Prostate gland (tissue), 2 donors: Measurements from ENCODE around the gene SIVA1. TPM values are rescaled to one million over a fixed set of nuclear protein-coding genes. Genes with fewer than 3 reads are reported as not detected.

Experiments
- DNase-seq: peaks from one replicate; pipeline ENCODE4 v3.0.0-alpha.2; 2019; ENCODE audit warnings: low spot score
- H3K27ac ChIP-seq, 2 donors: fragments of 200-600 bp; sonication (generic); 2 replicates each; pipeline ENCODE4 v1.5.1; 2017 to 2019
- H3K27me3 ChIP-seq: fragments of 200-600 bp; sonication (generic); replicated peaks from 2 replicates; pipeline ENCODE4 v1.5.1; 2019; ENCODE audit not compliant: insufficient read depth
- H3K36me3 ChIP-seq, 2 donors: fragments of 200-600 bp; sonication (generic); 1 replicate in 1 of 2; 2 replicates in 1 of 2; pipeline versions ENCODE4 v1.5.1 to v1.8.1; 2017 to 2019
- H3K4me1 ChIP-seq: fragments of 200-600 bp; sonication (generic); replicated peaks from 2 replicates; pipeline ENCODE4 v1.5.1; 2019
- H3K4me3 ChIP-seq, 2 donors: fragments of 200-600 bp; sonication (generic); 2 replicates each; pipeline ENCODE4 v1.5.1; 2017 to 2019
- H3K9me3 ChIP-seq: fragments of 200-600 bp; sonication (generic); 2 replicates; pipeline ENCODE4 v1.5.1; 2017
- POLR2A ChIP-seq: fragments of 450-650 bp; IDR thresholded peaks from one replicate; pipeline ENCODE4 v1.6.1; 2016; ENCODE audit warnings: antibody characterized with exemption, mild to moderate bottlenecking
- POLR2AphosphoS5 ChIP-seq: sonication (generic); formaldehyde crosslinking; IDR thresholded peaks from one replicate; pipeline ENCODE4 v1.6.1; 2017; ENCODE audit warnings: antibody characterized with exemption
- WGBS: methylation state at CpG from one replicate; pipeline ENCODE4 v1.1.5; 2018; 5-methylcytosine and 5-hydroxymethylcytosine counted together
- intact Hi-C: fragments of 100-400 bp; cut with DNase I; formaldehyde crosslinking; loops from one replicate; pipeline ENCODE4 v1.14.2; 2022
- total RNA-seq, 2 donors: library from RNA; depleted of rRNA; stranded (reverse); fragments of >200 nt; gene quantifications; one replicate each; pipeline ENCODE4 v1.1.0, GENCODE V29; 2016
- TF ChIP-seq, protein P1 (sequence below), 4 experiments: fragments of 200-600 bp in 2 of 4; fragments of 450-650 bp in 2 of 4; sonication (generic) in 2 of 4; IDR thresholded peaks; 1 replicate in 3 of 4; 2 replicates in 1 of 4; pipeline ENCODE4 v1.5.1; 2016 to 2019; ENCODE audit warnings: antibody characterized with exemption in 4 of 4, mild to moderate bottlenecking in 2 of 4, moderate library complexity in 2 of 4

The SIVA1 gene
- total RNA-seq, 2 donors from 2014 or later = 249 to 514 TPM

DNA sequence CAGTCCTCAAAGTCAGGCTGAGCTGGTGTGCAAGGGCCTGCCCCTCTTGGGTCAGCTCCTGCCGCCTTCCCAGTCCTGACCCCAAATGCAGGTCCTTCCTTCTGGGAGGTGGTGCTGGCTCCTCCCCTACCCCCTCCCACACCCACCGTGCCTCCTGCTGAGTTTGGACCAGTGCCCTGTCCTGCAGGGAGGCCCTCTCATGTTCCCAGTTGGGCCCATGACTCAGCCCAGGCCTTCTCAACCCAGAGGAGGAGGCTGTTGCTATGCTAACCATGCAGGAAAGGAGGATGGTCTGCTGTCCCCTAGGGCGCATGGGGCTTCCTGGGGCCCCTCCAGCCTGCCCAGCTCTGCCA lies 52.4 kb downstream of the SIVA1 start:
- Histone ChIP-seq H3K4me1 (peaks cover 22% of the 10 kb centered on the region), H3K27ac (peak overlapping the region in 1 of 2 donors; percentile 53), H3K27me3 (no peaks in the 10 kb centered on the region), H3K36me3 (no peaks in the 10 kb centered on the region), H3K4me3 (no peak overlapping the region), H3K9me3 (no peaks in the 10 kb centered on the region)
- intact Hi-C loops = no loop called here
- 37% methylated on average over 3 of the region's 3 CpGs for WGBS
- peak; percentile 40 for TF ChIP-seq POLR2AphosphoS5
- TF ChIP-seq, protein P1, sequence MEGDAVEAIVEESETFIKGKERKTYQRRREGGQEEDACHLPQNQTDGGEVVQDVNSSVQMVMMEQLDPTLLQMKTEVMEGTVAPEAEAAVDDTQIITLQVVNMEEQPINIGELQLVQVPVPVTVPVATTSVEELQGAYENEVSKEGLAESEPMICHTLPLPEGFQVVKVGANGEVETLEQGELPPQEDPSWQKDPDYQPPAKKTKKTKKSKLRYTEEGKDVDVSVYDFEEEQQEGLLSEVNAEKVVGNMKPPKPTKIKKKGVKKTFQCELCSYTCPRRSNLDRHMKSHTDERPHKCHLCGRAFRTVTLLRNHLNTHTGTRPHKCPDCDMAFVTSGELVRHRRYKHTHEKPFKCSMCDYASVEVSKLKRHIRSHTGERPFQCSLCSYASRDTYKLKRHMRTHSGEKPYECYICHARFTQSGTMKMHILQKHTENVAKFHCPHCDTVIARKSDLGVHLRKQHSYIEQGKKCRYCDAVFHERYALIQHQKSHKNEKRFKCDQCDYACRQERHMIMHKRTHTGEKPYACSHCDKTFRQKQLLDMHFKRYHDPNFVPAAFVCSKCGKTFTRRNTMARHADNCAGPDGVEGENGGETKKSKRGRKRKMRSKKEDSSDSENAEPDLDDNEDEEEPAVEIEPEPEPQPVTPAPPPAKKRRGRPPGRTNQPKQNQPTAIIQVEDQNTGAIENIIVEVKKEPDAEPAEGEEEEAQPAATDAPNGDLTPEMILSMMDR (IDR thresholded peaks at IDR 0.05) = no peak
- DNase-seq = no peak

DNA sequence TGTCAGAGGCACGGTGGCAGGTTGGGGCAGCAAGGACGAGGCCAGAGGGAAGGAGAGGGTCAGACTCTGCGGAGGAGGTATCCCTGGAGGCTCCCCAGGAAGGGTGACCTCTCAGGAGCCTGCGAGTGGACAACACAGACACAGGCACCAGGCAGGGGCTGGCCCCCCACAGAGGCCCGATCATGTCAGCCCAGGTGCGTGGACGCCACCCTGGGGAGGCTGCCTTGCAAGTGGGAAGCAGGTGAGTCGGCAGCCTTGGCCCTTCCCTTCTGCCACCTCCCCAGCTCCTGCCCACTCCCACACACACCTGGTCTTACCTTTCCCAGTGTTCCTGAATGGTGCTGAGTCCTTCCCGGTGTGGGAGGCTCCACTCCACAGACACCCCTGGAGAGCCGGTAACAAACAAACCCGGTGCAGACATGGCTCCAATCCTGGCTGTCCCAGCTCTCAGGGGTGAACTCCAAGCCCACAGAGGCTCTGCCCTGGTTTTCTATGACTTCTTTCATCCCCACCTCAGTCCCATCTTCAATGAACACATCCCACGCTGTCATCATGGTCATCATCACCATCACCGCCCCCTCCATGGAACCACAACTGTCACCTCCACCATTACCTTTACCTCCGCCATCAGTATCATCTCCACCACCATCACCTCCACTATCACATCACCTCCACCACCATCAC lies 53.1 kb downstream of the SIVA1 start:
- no peak for DNase-seq
- no peaks in the 10 kb centered on the region for H3K9me3 ChIP-seq
- H3K36me3 ChIP-seq = no peaks in the 10 kb centered on the region
- intact Hi-C loops = no loop called here
- peak overlapping the region in 1 of 2 donors; percentile 53 for H3K27ac ChIP-seq
- peaks cover 22% of the 10 kb centered on the region for H3K4me1 ChIP-seq
- no peaks in the 10 kb centered on the region for H3K27me3 ChIP-seq
- 78% methylated on average over 14 of the region's 14 CpGs for WGBS
- H3K4me3 ChIP-seq = no peak overlapping the region
- no peak for TF ChIP-seq POLR2A
- TF ChIP-seq, protein P1 (IDR thresholded peaks at IDR 0.05) = no peak
- no peak for TF ChIP-seq POLR2AphosphoS5

DNA sequence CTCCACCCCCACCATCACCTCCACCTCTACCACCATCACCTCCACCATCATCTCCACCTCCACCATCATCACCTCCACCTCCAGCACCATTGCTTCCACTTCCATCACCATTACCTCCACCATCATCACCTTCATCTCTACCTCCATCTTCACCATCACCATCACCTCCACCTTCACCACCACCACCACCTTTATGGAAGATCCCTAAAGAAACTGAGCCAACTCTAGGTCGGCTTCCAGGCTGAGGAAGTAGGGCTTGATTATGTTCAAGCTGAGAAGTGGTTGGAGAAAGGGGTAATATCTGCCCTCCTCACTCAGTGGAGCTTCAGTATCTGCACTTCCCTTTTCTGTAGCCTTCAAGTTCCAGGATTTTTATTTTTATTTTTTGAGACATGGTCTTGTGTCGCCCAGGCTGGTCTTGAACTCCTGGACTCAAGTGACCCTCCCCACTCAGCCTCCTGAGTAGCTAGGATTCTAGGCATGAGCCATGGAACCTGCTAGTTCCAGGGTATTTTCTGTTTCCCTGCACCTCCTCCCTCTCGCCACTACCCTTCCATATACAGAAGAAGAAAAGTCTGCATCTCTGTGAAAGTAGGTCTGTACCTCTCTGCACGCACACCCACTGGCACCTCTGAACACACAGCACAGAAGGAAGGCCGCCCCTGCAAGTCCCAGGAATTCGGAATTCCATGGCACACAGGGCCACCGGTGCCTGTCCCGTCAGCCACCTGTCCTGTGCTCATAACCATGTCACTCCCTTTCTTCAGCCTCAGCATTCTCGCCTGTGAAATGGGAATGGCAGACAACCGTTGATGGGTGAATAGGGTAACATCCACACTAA lies 53.9 kb downstream of the SIVA1 start:
- H3K27ac ChIP-seq = no peak overlapping the region
- no peak for DNase-seq
- H3K27me3 ChIP-seq = no peaks in the 10 kb centered on the region
- TF ChIP-seq, protein P1 (IDR thresholded peaks at IDR 0.05) = no peak
- no peak for TF ChIP-seq POLR2AphosphoS5
- no peak for TF ChIP-seq POLR2A
- no peaks in the 10 kb centered on the region for H3K36me3 ChIP-seq
- H3K9me3 ChIP-seq = no peaks in the 10 kb centered on the region
- 88% methylated on average over 10 of the region's 10 CpGs for WGBS
- H3K4me1 ChIP-seq = peaks cover 16% of the 10 kb centered on the region
- intact Hi-C loops = no loop called here
- no peak overlapping the region for H3K4me3 ChIP-seq

DNA sequence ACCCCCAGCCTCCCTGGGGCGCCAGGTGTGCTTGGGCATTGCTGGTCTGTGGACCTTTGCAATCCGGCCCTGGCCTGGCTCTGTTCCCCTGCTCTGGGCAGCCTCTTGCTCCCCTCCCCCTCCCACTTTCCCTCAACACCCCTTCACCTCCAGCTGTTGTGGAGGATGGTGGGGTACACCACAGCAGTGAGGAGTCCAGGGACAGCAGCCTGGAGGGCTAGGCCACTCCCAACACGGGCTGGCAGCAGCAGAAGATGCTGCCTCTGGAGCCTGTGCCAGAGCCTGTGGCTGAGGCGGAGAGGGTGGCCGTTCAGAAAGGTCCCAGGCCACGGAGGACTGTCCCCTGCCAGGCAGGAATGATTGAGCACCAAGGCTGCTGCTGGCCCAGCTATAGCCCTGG lies 55.5 kb downstream of the SIVA1 start:
- intact Hi-C loops = no loop called here
- Histone ChIP-seq H3K27me3 (no peaks in the 10 kb centered on the region), H3K36me3 (no peaks in the 10 kb centered on the region), H3K27ac (no peak overlapping the region), H3K4me1 (peaks cover 5% of the 10 kb centered on the region), H3K9me3 (no peaks in the 10 kb centered on the region), H3K4me3 (no peak overlapping the region)
- no peak for DNase-seq
- TF ChIP-seq, protein P1 (IDR thresholded peaks at IDR 0.05) = no peak
- TF ChIP-seq POLR2AphosphoS5 (no peak), POLR2A (no peak)
- 86% methylated on average over 6 of the region's 6 CpGs for WGBS

Other genes starting within 250 kb of the SIVA1 start
- gene C14orf180, start 173.4 kb upstream of the SIVA1 start, total RNA-seq = under 1 TPM in 1 of 2 donors, not detected in 1; 0.32 TPM
- 1 to 10 TPM; 1.4 to 6.0 TPM for gene TMEM179, start 148.4 kb upstream of the SIVA1 start, total RNA-seq
- gene INF2, start 63.5 kb upstream of the SIVA1 start, total RNA-seq = 100 to 1,000 TPM in 1 of 2 donors, 10 to 100 TPM in 1; 50.1 to 210 TPM
- gene ADSS1, start 28.9 kb upstream of the SIVA1 start, total RNA-seq = 10 to 100 TPM; 18.3 to 44.4 TPM
- 100 to 1,000 TPM; 154 to 200 TPM for gene AKT1, start 42.6 kb downstream of the SIVA1 start, total RNA-seq
- gene ZBTB42, start 48.0 kb downstream of the SIVA1 start, total RNA-seq = 10 to 100 TPM; 28.4 to 40.9 TPM
- 10 to 100 TPM; 29.1 to 81.2 TPM for gene CEP170B, start 112.1 kb downstream of the SIVA1 start, total RNA-seq
- 1 to 10 TPM; 1.2 to 5.4 TPM for gene PLD4, start 171.7 kb downstream of the SIVA1 start, total RNA-seq
- gene AHNAK2, start 225.2 kb downstream of the SIVA1 start, total RNA-seq = 10 to 100 TPM; 18.3 to 27.2 TPM
- gene CLBA1, start 232.6 kb downstream of the SIVA1 start, total RNA-seq = 10 to 100 TPM; 15.2 to 19.3 TPM